Measurements from ENCODE around the gene MAP7.

The MAP7 gene

DNA sequence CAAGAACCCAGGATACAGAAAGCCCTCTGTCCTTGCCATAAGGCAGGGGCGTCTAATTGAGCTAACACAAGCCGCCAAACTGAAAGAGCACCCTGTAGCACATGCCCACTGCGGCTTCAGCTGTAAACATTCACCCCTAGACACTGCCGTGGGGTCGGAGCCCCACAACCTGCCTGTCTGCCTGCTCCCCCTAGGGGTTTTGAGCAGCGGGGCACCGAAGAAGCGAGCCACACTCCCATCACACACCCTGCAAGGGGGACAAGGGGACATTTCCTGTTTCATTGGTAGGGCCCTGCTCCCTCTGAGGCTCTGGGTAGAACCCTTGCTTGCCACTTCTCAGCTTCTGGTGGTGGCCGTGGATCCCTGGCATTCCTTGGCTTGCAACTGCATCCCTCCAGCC, 215.4 kb downstream of the MAP7 start:
- in situ Hi-C loops (cut with HindIII; ENCODE audit: low pct_ligation_motif_present, low sequenced_read_pairs) = no loop called here
- Histone ChIP-seq H3K27ac (no peak overlapping the region), H3K4me3 (ENCODE audit: low read depth, low read length) (no peak overlapping the region), H3K36me3 (replicated peaks) (no peaks in the 10 kb centered on the region), H3K27me3 (replicated peaks) (no peaks in the 10 kb centered on the region)
- DNase-seq = no peak
- TF ChIP-seq, protein P1, sequence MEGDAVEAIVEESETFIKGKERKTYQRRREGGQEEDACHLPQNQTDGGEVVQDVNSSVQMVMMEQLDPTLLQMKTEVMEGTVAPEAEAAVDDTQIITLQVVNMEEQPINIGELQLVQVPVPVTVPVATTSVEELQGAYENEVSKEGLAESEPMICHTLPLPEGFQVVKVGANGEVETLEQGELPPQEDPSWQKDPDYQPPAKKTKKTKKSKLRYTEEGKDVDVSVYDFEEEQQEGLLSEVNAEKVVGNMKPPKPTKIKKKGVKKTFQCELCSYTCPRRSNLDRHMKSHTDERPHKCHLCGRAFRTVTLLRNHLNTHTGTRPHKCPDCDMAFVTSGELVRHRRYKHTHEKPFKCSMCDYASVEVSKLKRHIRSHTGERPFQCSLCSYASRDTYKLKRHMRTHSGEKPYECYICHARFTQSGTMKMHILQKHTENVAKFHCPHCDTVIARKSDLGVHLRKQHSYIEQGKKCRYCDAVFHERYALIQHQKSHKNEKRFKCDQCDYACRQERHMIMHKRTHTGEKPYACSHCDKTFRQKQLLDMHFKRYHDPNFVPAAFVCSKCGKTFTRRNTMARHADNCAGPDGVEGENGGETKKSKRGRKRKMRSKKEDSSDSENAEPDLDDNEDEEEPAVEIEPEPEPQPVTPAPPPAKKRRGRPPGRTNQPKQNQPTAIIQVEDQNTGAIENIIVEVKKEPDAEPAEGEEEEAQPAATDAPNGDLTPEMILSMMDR (IDR thresholded peaks at IDR 0.05; ENCODE audit: low read depth, low read length, missing control alignments) = peak; percentile 45

DNA sequence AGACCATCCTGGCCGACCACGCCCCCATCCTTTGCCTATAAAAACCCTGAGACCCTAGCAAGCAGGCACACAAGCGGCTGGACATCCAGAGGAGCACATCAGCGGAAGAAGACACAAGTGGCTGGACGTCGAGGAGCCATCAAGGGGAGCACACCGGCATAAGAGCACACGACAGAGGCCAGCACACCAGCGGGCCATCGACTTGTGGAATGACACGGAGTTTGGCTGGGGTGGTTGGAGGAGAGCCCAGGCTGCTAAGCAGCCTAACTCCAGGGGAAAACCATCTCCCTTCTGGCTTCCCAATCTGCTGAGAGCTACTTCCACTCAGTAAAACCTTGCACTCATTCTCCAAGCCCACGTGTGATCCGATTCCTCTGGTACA, 215.8 kb downstream of the MAP7 start:
- no peak overlapping the region for H3K27ac ChIP-seq
- H3K4me3 ChIP-seq (ENCODE audit: low read depth, low read length) = no peak overlapping the region
- DNase-seq = no peak
- TF ChIP-seq, protein P1 (IDR thresholded peaks at IDR 0.05; ENCODE audit: low read depth, low read length, missing control alignments) = no peak
- no peaks in the 10 kb centered on the region for H3K36me3 ChIP-seq (replicated peaks)
- in situ Hi-C loops (cut with HindIII; ENCODE audit: low pct_ligation_motif_present, low sequenced_read_pairs) = no loop called here
- no peaks in the 10 kb centered on the region for H3K27me3 ChIP-seq (replicated peaks)

DNA sequence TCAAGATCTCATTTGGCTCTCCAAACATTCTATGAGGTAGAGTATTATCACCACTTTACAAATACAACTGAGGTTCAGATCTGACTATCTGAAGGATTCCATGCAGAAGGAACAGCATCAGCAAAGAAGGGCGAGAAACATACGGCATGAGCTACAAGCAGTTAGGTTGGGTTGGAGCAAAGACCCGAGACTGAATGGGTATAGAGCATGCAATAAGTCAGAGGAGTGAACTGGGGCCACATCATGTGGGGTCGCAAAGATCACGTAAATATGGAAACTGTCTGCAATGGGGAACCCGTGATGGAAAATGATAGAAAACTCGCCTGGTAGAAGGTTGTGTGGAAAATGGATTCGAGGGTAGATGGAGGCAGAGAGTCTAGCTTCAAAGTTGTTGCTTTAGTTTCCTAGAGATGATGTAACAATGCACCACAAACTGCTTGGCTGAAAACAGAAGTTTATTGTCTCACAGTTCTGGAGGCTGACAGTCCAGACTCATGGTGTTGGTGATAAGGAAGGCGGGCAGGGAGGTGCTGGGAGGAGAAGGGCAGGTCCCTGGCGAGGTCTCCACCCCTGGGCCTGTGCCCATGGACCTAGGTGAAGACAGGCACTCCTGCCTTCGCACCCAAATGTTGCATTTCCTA, 216.3 kb downstream of the MAP7 start:
- in situ Hi-C loops (cut with HindIII; ENCODE audit: low pct_ligation_motif_present, low sequenced_read_pairs) = no loop called here
- no peaks in the 10 kb centered on the region for H3K36me3 ChIP-seq (replicated peaks)
- DNase-seq = no peak
- H3K27ac ChIP-seq = no peak overlapping the region
- TF ChIP-seq, protein P1 (IDR thresholded peaks at IDR 0.05; ENCODE audit: low read depth, low read length, missing control alignments) = no peak
- no peaks in the 10 kb centered on the region for H3K27me3 ChIP-seq (replicated peaks)
- no peak overlapping the region for H3K4me3 ChIP-seq (ENCODE audit: low read depth, low read length)

DNA sequence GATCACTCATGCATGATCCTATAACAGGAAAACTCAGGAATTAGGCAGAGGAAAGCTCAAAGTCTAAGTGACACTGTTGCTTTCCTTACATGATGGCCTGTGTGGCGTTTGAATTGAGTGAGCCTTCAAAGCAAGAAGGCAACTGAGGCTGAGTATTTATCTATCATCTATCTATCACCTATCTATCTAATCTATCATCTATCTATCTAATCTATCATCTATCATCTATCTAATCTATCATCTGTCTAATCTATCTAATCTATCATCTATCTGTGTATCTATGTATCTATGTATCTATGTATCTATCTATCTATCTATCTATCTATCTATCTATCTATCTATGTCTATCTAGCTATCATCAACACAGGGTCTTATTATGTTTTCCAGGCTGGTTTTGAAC, 218.8 kb downstream of the MAP7 start:
- no peaks in the 10 kb centered on the region for H3K36me3 ChIP-seq (replicated peaks)
- in situ Hi-C loops (cut with HindIII; ENCODE audit: low pct_ligation_motif_present, low sequenced_read_pairs) = no loop called here
- no peak overlapping the region for H3K4me3 ChIP-seq (ENCODE audit: low read depth, low read length)
- no peak overlapping the region for H3K27ac ChIP-seq
- DNase-seq = no peak
- no peaks in the 10 kb centered on the region for H3K27me3 ChIP-seq (replicated peaks)
- TF ChIP-seq, protein P1 (IDR thresholded peaks at IDR 0.05; ENCODE audit: low read depth, low read length, missing control alignments) = no peak

DNA sequence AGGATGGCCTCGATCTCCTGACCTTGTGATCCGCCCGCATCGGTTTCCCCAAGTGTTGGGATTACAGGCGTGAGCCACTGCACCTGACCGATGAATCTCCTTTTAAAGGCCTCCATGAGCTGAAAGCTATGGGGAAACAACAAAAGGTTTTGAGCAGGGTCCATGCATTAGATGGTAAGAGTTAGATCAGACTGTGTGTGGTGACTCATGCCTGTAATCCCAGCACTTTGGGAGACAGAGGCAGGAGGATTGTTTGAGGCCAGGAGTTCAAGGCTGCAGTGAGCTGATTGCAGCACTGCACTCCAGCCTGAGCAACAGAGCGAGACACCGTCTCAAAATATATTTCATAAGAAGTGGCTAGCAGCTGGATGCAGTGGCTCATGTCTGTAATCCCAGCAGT, 219.6 kb downstream of the MAP7 start:
- no peak for DNase-seq
- in situ Hi-C loops (cut with HindIII; ENCODE audit: low pct_ligation_motif_present, low sequenced_read_pairs) = no loop called here
- Histone ChIP-seq H3K4me3 (ENCODE audit: low read depth, low read length) (no peak overlapping the region), H3K27me3 (replicated peaks) (no peaks in the 10 kb centered on the region), H3K27ac (no peak overlapping the region), H3K36me3 (replicated peaks) (no peaks in the 10 kb centered on the region)
- TF ChIP-seq, protein P1 (IDR thresholded peaks at IDR 0.05; ENCODE audit: low read depth, low read length, missing control alignments) = no peak

DNA sequence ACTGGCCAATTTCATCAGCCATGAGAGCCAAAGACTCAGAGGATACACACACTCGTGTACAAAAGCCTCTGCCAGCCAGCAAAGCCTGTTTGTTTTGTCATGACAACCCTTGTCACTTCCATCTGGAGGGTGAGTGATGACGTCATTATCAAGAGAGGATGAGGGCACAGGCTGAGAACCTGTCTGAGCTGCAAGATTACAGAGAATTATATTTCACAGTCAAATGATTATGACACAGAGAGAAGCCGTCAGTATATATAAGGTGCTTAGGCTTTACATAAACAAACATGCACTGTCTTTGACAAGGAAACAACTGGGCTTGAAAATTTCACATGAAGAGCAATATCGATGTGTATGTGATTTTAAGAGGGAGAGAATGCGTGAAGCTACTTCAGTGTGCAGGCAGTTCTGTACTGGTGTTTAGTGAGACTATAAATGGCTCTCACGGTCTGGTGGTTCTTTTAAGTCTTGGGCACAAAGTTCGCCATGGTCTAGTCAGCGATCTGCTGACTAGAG, 224.1 kb downstream of the MAP7 start:
- no peak for DNase-seq
- TF ChIP-seq, protein P1 (IDR thresholded peaks at IDR 0.05; ENCODE audit: low read depth, low read length, missing control alignments) = no peak
- no peaks in the 10 kb centered on the region for H3K27me3 ChIP-seq (replicated peaks)
- H3K36me3 ChIP-seq (replicated peaks) = no peaks in the 10 kb centered on the region
- in situ Hi-C loops (cut with HindIII; ENCODE audit: low pct_ligation_motif_present, low sequenced_read_pairs) = no loop called here
- H3K4me3 ChIP-seq (ENCODE audit: low read depth, low read length) = no peak overlapping the region
- no peak overlapping the region for H3K27ac ChIP-seq

All from brain microvascular endothelial cell (primary cell).